H1 (cell line): ENCODE measurements around the gene RPLP2. TPM values are rescaled to one million over a fixed set of nuclear protein-coding genes. Genes with fewer than 3 reads are reported as not detected.

Experiments used
- CTCF ChIA-PET: fragments of 300-600 bp; sonication (Branson Sonifier 250); formaldehyde crosslinking; loops from one replicate; lab custom pipeline; 2021; ENCODE audit not compliant: partially characterized antibody; lab: Charles Lee
- POLR2A ChIA-PET: fragments of 300-600 bp; sonication (Branson Sonifier 250); formaldehyde crosslinking; loops from one replicate; lab custom pipeline; 2021; ENCODE audit warnings: inconsistent platforms; ENCODE audit not compliant: partially characterized antibody; lab: Charles Lee
- DNase-seq, 2 experiments: peaks; one replicate each; pipeline versions ENCODE4 v3.0.0 to v3.0.0-alpha.2; 2010 to 2022; ENCODE audit warnings: low spot score in 2 of 2, low read depth in 1 of 2, mixed read lengths in 1 of 2
- FAIRE-seq: peaks from 2 replicates; lab custom pipeline; 2011; peaks lifted over from hg19 to GRCh38; lab: Jason Lieb, UNC
- H2AFZ ChIP-seq: 2 replicates; pipeline ENCODE4 v1.8.1; 2012; ENCODE audit warnings: low read length, inconsistent platforms
- H2AK5ac ChIP-seq: 2 replicates; pipeline ENCODE4 v1.6.1; 2013; ENCODE audit warnings: low read depth, low read length
- H2BK120ac ChIP-seq: replicated peaks from 2 replicates; pipeline ENCODE3; 2013; ENCODE audit warnings: low read depth, low read length, inconsistent platforms
- H2BK12ac ChIP-seq: 2 replicates; pipeline ENCODE4 v1.6.1; 2013; ENCODE audit warnings: low read depth, low read length
- H2BK15ac ChIP-seq: 2 replicates; pipeline ENCODE4 v1.6.1; 2013; ENCODE audit warnings: low read length
- H2BK20ac ChIP-seq: 2 replicates; pipeline ENCODE4 v1.6.1; 2013; ENCODE audit warnings: low read length
- H2BK5ac ChIP-seq: 2 replicates; pipeline ENCODE4 v1.6.1; 2013; ENCODE audit warnings: low read depth, low read length
- H3K14ac ChIP-seq: 2 replicates; pipeline ENCODE4 v1.6.1; 2013; ENCODE audit warnings: inconsistent platforms; ENCODE audit not compliant: insufficient read length
- H3K18ac ChIP-seq: 2 replicates; pipeline ENCODE4 v1.6.1; 2013; ENCODE audit warnings: low read length; ENCODE audit errors: extremely low read depth
- H3K23ac ChIP-seq: 2 replicates; pipeline ENCODE4 v1.6.1; 2013; ENCODE audit warnings: inconsistent platforms; ENCODE audit not compliant: insufficient read length
- H3K23me2 ChIP-seq: 2 replicates; pipeline ENCODE4 v1.6.1; 2013; ENCODE audit warnings: low read depth, low read length
- H3K27ac ChIP-seq: 2 replicates; pipeline ENCODE4 v1.6.1; 2011; ENCODE audit warnings: low read depth, low read length, inconsistent platforms
- H3K27me3 ChIP-seq, 4 experiments: replicated peaks in 1 of 4; 1 replicate in 1 of 4; 2 replicates in 3 of 4; pipeline versions ENCODE4 v1.6.1 to v1.8.1; 2011 to 2013; ENCODE audit warnings: low read length in 3 of 4, mild to moderate bottlenecking in 3 of 4, inconsistent platforms in 2 of 4, mixed read lengths in 2 of 4, moderate library complexity in 1 of 4; ENCODE audit not compliant: control insufficient read depth in 3 of 4, insufficient read depth in 3 of 4; ENCODE audit errors: extremely low read depth in 1 of 4
- H3K36me3 ChIP-seq, 4 experiments: 2 replicates each; pipeline versions ENCODE4 v1.6.1 to v1.8.1; 2011 to 2013; ENCODE audit warnings: mild to moderate bottlenecking in 4 of 4, low read length in 3 of 4, moderate library complexity in 2 of 4, control low read depth in 1 of 4, inconsistent platforms in 1 of 4; ENCODE audit not compliant: insufficient read depth in 4 of 4, control insufficient read depth in 2 of 4
- H3K4ac ChIP-seq: replicated peaks from 2 replicates; pipeline ENCODE3; 2013; ENCODE audit warnings: low read length, low read depth, mixed read lengths, inconsistent platforms; ENCODE audit not compliant: insufficient read length
- H3K4me1 ChIP-seq, 4 experiments: replicated peaks in 1 of 4; 1 replicate in 1 of 4; 2 replicates in 3 of 4; pipeline versions ENCODE4 v1.6.1 to v1.8.1; 2011 to 2013; ENCODE audit warnings: low read length in 3 of 4, inconsistent platforms in 2 of 4, mixed read lengths in 1 of 4; ENCODE audit not compliant: insufficient read depth in 4 of 4, control insufficient read depth in 3 of 4
- H3K4me2 ChIP-seq, 2 experiments: 2 replicates each; pipeline versions ENCODE4 v1.6.1 to v1.8.1; 2011 to 2013; ENCODE audit warnings: low read depth in 2 of 2, low read length in 2 of 2, control low read depth in 1 of 2, inconsistent platforms in 1 of 2, mild to moderate bottlenecking in 1 of 2; ENCODE audit not compliant: insufficient read depth in 1 of 2
- H3K4me3 ChIP-seq, 4 experiments: fragments of 200-600, 300-600 bp in 1 of 4; sonication (generic), shearing (Covaris generic), sonication (Bioruptor Twin) in 1 of 4; 2 replicates each; pipeline versions ENCODE4 v1.5.1 to v1.8.1; 2011 to 2016; ENCODE audit warnings: low read length in 4 of 4, low read depth in 3 of 4, control low read depth in 2 of 4, inconsistent platforms in 2 of 4, mild to moderate bottlenecking in 2 of 4, mixed read lengths in 1 of 4, moderate library complexity in 1 of 4; ENCODE audit not compliant: insufficient read depth in 2 of 4; ENCODE audit errors: extremely low read depth in 1 of 4
- H3K56ac ChIP-seq: replicated peaks from 2 replicates; pipeline ENCODE3; 2013; ENCODE audit warnings: low read depth, mild to moderate bottlenecking, mixed read lengths, low read length, inconsistent platforms; ENCODE audit not compliant: insufficient read length
- H3K79me1 ChIP-seq: 2 replicates; pipeline ENCODE4 v1.6.1; 2013; ENCODE audit warnings: low read depth, low read length, control low read depth
- H3K79me2 ChIP-seq, 2 experiments: 2 replicates each; pipeline versions ENCODE4 v1.6.1 to v1.8.1; 2012 to 2013; ENCODE audit warnings: low read length in 2 of 2, mild to moderate bottlenecking in 2 of 2, inconsistent platforms in 1 of 2; ENCODE audit not compliant: insufficient read depth in 2 of 2, control insufficient read depth in 1 of 2
- H3K9ac ChIP-seq, 4 experiments: replicated peaks in 1 of 4; 1 replicate in 1 of 4; 2 replicates in 3 of 4; pipeline versions ENCODE4 v1.6.1 to v1.8.1; 2011 to 2013; ENCODE audit warnings: low read depth in 3 of 4, low read length in 3 of 4, control low read depth in 2 of 4, mild to moderate bottlenecking in 2 of 4, moderate library complexity in 2 of 4, inconsistent platforms in 1 of 4; ENCODE audit errors: extremely low read depth in 1 of 4
- H3K9me3 ChIP-seq, 2 experiments: 2 replicates each; pipeline versions ENCODE4 v1.6.1 to v1.8.1; 2012 to 2013; ENCODE audit warnings: mild to moderate bottlenecking in 2 of 2, moderate library complexity in 2 of 2, control low read depth in 1 of 2, inconsistent platforms in 1 of 2, low read depth in 1 of 2, low read length in 1 of 2, mixed read lengths in 1 of 2; ENCODE audit not compliant: insufficient read depth in 2 of 2
- H4K20me1 ChIP-seq, 2 experiments: replicated peaks in 1 of 2; 2 replicates each; pipeline versions ENCODE3 to v1.8.1; 2011 to 2013; ENCODE audit warnings: inconsistent platforms in 2 of 2, low read length in 2 of 2, mild to moderate bottlenecking in 1 of 2; ENCODE audit not compliant: insufficient read depth in 2 of 2, control insufficient read depth in 1 of 2
- H4K5ac ChIP-seq: 2 replicates; pipeline ENCODE4 v1.6.1; 2013; ENCODE audit warnings: low read length, low read depth, mixed read lengths, inconsistent platforms; ENCODE audit not compliant: insufficient read length
- H4K8ac ChIP-seq: 2 replicates; pipeline ENCODE4 v1.8.0; 2013; ENCODE audit warnings: mild to moderate bottlenecking, moderate library complexity, low read length, inconsistent platforms; ENCODE audit not compliant: insufficient read depth; ENCODE audit errors: extremely low read depth
- H4K91ac ChIP-seq: replicated peaks from 2 replicates; pipeline ENCODE3; 2013; ENCODE audit warnings: low read length, mixed read lengths, inconsistent platforms; ENCODE audit not compliant: insufficient read length
- WGBS, 2 experiments: shearing (Covaris generic) in 1 of 2; methylation state at CpG; one replicate each; pipeline versions ENCODE4 v1.1.6 to v1.1.7; 2013 to 2015; ENCODE audit warnings: low lambda C conversion rate in 2 of 2, mixed read lengths in 2 of 2, inconsistent platforms in 1 of 2, low coverage in 1 of 2, missing lambda C conversion rate in 1 of 2; ENCODE audit not compliant: insufficient replicate concordance in 2 of 2, insufficient coverage in 1 of 2, insufficient read length in 1 of 2; ENCODE audit errors: extremely low coverage in 1 of 2, missing lambda C conversion rate in 1 of 2; 5-methylcytosine and 5-hydroxymethylcytosine counted together
- polyA plus RNA-seq, 7 experiments: library from polyadenylated mRNA; depleted of rRNA in 3 of 7; stranded (reverse) in 5 of 7; unstranded in 2 of 7; fragments of >200 nt in 5 of 7; fragments of 200-250 nt in 2 of 7; gene quantifications; 1 replicate in 5 of 7; 2 replicates in 1 of 7; 4 replicates in 1 of 7; pipeline versions ENCODE4 v1.2.1 to v1.2.3, GENCODE V29; 2011 to 2013; ENCODE audit warnings: missing spikeins in 2 of 7, mixed read lengths in 2 of 7
- total RNA-seq: library from RNA; stranded (reverse); fragmentation: NEBNext Ultra II Directional; extraction: Animal tissue kit (Norgen Biotek cat#: 25700); gene quantifications from 2 replicates; pipeline ENCODE4 v1.2.1, GENCODE V29; 2021

Gene RPLP2
- total and polyA plus RNA-seq, 2 of the 8 experiments (the other 6 are each of a cell fraction or from before 2014, with no cell fraction given): 1,789 to 2,106 TPM

DNA sequence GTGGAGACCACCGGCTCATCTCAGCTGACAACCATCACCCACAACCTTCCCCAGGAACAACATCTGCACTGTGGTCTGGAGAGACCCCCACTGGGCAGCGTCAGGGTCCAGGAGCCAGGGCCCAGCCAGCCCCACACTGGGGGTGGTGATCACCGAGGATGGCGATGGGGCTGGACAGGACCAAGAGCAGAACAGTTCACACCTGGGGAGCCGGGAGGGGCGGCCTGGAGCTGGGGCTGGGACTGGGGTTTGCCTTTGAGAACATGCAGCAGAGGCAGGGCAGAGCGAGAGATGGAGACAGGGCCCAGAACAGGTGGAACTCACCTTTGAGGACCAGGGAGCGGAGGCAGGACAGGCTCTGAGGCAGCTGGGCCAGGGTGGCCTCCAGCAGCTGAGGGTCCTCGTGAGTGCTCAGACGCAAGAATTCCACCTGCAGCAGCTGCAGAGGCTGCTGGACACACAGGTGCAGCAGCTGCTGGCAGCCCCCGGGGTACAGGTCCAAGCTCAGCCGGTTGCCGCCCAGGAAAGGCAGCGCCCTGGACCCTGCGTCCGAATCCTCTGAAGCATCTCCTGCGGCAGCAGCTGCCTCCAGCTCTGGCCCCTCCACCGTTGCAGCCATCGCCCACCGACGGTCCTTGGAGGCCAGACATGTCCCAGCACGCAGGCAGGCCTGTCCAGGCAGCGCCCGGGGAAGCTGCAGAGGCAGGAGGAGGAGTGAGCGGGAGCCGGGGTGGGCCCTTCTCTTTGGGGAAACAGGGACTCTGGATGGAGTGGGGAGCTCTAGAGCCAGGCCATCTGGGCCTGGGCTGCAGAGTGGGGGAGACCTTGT is 5.8 kb upstream of the RPLP2 start:
- Histone ChIP-seq H2AFZ (no peak overlapping the region), H3K4me3 (peak overlapping the region; percentile 28 to 71 (median 47); a peak in 7 of 8 replicates), H2BK120ac (peak overlapping the region; percentile 43), H3K9me3 (no peaks in the 10 kb centered on the region), H3K9ac (no peak overlapping the region; a peak in 2 of 7 replicates), H3K23me2 (peaks cover 12% of the 10 kb centered on the region; the same call in 1 of the 2 replicates), H3K18ac (peak overlapping the region; percentile 78), H3K4ac (peak overlapping the region; percentile 78), H3K27me3 (no peaks in the 10 kb centered on the region; a peak in 1 of 7 replicates), H3K14ac (no peak overlapping the region), H3K79me2 (peaks cover 0 to 6% of the 10 kb centered on the region in 2 experiments; a peak in 1 of 4 replicates), H3K4me2 (peak overlapping the region; percentile 67 to 83), H2BK20ac (no peak overlapping the region), H2BK5ac (peak overlapping the region; percentile 67; the same call in 1 of the 2 replicates), H4K8ac (peak overlapping the region; percentile 68), H2AK5ac (no peak overlapping the region; the same call in 1 of the 2 replicates), H3K36me3 (peaks cover 3 to 30% (median 6%) of the 10 kb centered on the region in 4 experiments; a peak in 5 of 8 replicates), H3K79me1 (peaks cover 2% of the 10 kb centered on the region; the same call in 1 of the 2 replicates), H3K23ac (no peak overlapping the region), H4K91ac (peak overlapping the region; percentile 37), H4K20me1 (peaks cover 0 to 8% of the 10 kb centered on the region in 2 experiments), H3K27ac (no peak overlapping the region), H3K56ac (no peak overlapping the region), H2BK12ac (peak overlapping the region; percentile 17; the same call in 1 of the 2 replicates), H4K5ac (no peak overlapping the region), H3K4me1 (peaks cover 0 to 8% (median 7%) of the 10 kb centered on the region in 4 experiments; a peak in 5 of 7 replicates), H2BK15ac (no peak overlapping the region)
- ChIA-PET CTCF (interaction anchor here (0.9 to 2.7 kb wide), 5 partner anchors 13 to 44 kb away, joined by 3 to 7 read pairs (median 3); partner anchors contain the start of gene CEND1), POLR2A (interaction anchor here (0.7 to 53.0 kb wide), 12 partner anchors 7 to 165 kb away, joined by 3 to 1917 read pairs (median 4); partner anchors contain the start of genes CD151, CEND1, CRACR2B and PNPLA2)
- FAIRE-seq: no peak
- 88% methylated on average over 24 of the region's 26 CpGs; no CpG with 5 or more reads in 1 of the 2 experiments for WGBS, 2 experiments
- no peak for DNase-seq
